ENCODE measurements around the gene DAZAP2.

GRCh38 chr12:51262758-51263177, 24.1 kb downstream of the DAZAP2 start:
- TF ChIP-seq MYC (IDR thresholded peaks at IDR 0.05; ENCODE audit: low read depth, low read length) (no peak), MYC (CRISPR knock-in tag; IDR thresholded peaks at IDR 0.05; ENCODE audit: borderline replicate concordance, low read depth) (no peak), POLR2A (conservative IDR thresholded peaks at IDR 0.05) (no peak), RAD21 (CRISPR knock-in tag; conservative IDR thresholded peaks at IDR 0.05 in 1 of 2, IDR thresholded peaks at IDR 0.05 in 1 of 2) (peak; percentile 43 to 50)

Measured in K562 (cell line).